ENCODE measurements around the gene FSIP1.

DNA sequence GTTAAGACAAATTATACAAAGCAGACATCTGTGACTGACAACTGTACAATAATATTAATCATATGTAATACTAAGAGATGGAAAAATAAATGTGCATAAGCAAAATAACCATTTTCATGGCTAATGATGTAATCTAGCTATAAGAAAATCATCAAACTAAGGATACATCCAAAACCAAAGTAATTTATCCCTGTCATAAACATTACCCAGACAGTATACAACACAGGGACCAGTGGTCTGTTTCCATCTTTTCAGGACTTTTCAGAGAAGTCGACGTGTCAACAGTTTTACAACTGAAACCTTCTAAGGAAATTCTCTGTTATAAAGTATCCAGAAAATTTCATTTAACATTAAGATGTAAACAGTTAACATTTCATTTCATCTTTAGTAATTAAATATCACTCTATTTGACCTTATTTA lies 190.7 kb downstream of the FSIP1 start:
- TF ChIP-seq PHB2 (IDR thresholded peaks at IDR 0.05; ENCODE audit: low read depth): no peak
- TF ChIP-seq HNRNPUL1 (IDR thresholded peaks at IDR 0.05; ENCODE audit: low read length): no peak

Measured in K562 (cell line).